ENCODE data around the gene KIAA0930.

DNA sequence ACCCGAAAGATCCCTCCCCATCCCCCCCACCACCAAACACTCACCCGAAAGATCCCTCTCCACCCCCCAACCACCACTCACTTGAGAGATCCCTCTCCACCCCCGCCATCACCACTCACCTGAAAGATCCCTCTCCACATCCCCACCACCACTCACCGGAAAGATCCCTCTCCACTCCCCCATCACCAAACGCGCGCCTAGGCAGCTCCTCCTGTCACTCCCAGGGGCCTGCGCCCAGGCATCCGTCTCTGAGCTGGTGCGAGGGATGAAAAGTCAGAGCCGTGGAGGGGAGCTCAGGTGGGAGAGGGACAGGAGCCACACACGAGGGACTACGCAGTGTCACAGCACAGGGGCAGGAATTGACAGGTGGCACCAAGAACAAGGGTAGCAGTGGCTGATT lies 11.5 kb downstream of the KIAA0930 start:
- TF ChIP-seq CTCF (IDR thresholded peaks at IDR 0.05) (no peak), POLR2A (IDR thresholded peaks at IDR 0.05) (no peak)

Measured in uterus (tissue), 2 donors.